ENCODE measurements around the gene UPK1A. TPM values are rescaled to one million over a fixed set of nuclear protein-coding genes. Genes with fewer than 3 reads are reported as not detected.

Gene UPK1A
- total and polyA plus RNA-seq, 4 experiments from 2014 or later, result 0.55 to 0.72 TPM; not detected in 2

DNA sequence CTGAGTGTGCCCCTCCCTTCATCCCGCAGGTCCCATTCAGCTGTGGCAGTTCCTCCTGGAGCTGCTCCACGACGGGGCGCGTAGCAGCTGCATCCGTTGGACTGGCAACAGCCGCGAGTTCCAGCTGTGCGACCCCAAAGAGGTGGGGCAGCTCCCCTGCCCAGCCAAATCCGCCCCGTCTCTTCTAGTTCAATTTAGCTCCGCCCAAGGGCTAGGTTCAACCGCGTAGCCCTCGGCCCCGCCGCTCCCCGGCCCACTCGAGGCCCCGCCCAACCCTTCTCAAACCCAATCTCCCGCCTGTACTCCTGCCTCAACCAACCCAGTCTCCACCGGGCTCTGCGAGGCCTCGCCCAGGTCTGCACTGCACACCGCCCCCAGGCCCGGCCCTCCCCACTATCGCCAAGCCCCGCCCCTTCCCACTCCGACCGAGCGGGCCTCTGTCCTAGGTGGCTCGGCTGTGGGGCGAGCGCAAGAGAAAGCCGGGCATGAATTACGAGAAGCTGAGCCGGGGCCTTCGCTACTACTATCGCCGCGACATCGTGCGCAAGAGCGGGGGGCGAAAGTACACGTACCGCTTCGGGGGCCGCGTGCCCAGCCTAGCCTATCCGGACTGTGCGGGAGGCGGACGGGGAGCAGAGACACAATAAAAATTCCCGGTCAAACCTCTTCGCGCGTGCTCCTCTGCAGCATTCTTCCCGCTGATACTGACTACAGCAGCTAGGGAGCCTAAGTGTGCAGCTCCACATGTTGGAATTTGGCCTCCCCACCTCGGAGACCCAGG, 21.9 kb upstream of the UPK1A start:
- Mint-ChIP-seq H3K9me3 (no peaks in the 10 kb centered on the region), H3K4me3 (peak overlapping the region; percentile 87 to 92 (median 90)), H3K27ac (peak overlapping the region; percentile 88 to 96 (median 94)), H3K4me1 (peaks cover 17 to 53% (median 34%) of the 10 kb centered on the region in 4 donors), H3K27me3 (no peaks in the 10 kb centered on the region), H3K36me3 (peaks cover 0 to 12% of the 10 kb centered on the region in 2 donors)
- POLR2A ChIA-PET (ENCODE audit: partially characterized antibody), result interaction anchor here (0.6 to 5.0 kb wide), 18 partner anchors 9 to 409 kb away, joined by 3 to 51 read pairs (median 4); partner anchors contain the start of genes HAUS5, LIN37, PSENEN and RBM42
- intact Hi-C loops (cut with micrococcal nuclease), result loop anchor here (1.0 to 2.0 kb wide), 3 partner anchors 16 to 100 kb away; partner anchors contain the start of genes HAUS5, PSENEN and U2AF1L4
- no peaks in the 10 kb centered on the region for H3K9me3 ChIP-seq (ENCODE audit: control insufficient read depth in 1 of 2, low read length in 2 of 2)
- H3K4me3 ChIP-seq (ENCODE audit: low read length in 2 of 2), result peak overlapping the region; percentile 86 to 91
- peak; percentile 90 to 97 (median 94) for DNase-seq
- CTCF ChIA-PET (ENCODE audit: partially characterized antibody), result interaction anchor here (0.8 to 0.9 kb wide), 2 partner anchors 34 to 136 kb away, joined by 3 to 4 read pairs; no protein-coding TSS in a partner anchor
- no peaks in the 10 kb centered on the region for H3K36me3 ChIP-seq (ENCODE audit: insufficient read depth, low read length)
- no peaks in the 10 kb centered on the region for H3K27me3 ChIP-seq (ENCODE audit: insufficient read depth, low read length)
- H3K4me1 ChIP-seq (ENCODE audit: insufficient read depth, low read length), result peaks cover 44% of the 10 kb centered on the region
- H3K27ac ChIP-seq (ENCODE audit: low read depth, low read length), result peak overlapping the region; percentile 76

DNA sequence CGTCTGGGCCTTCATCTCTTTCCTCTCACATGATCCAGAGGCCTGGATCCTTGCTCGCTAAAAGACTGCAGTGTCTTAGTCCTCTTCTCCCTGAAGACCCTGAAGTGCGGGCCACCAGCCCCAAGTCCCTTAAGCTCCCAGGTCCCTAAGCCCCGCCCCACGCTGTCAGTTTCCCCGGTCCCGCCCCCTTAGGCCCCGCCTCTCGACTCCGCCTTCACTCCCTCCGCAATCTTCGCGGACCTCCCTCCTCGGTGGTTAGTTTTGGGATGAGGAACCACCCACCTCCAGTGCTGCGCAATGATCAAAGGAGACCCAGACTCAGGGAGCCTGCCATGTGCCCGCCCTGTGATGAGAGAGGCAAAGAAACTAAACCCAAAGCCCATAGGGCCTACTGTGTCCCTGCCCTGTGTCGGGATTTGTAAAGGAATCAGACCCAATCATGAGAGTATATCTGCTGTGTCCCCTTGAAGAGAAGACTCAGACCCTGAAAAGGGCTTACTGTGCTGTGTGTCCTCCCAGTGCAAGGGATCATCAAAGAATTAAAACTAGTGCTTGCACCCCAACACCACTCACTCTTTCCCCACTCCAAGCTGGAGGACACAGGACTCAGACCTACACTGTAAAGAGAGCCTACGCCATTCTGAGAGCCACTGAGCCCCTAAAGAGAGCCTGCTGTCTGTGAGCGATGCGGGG, 21.2 kb upstream of the UPK1A start:
- peak overlapping the region in 1 of 2 donors; percentile 91 for H3K4me3 ChIP-seq (ENCODE audit: low read length in 2 of 2)
- H3K36me3 ChIP-seq (ENCODE audit: insufficient read depth, low read length), result no peaks in the 10 kb centered on the region
- H3K4me1 Mint-ChIP-seq, result peaks cover 19 to 53% (median 37%) of the 10 kb centered on the region in 4 donors
- peak overlapping the region; percentile 88 to 96 (median 94) for H3K27ac Mint-ChIP-seq
- intact Hi-C loops (cut with micrococcal nuclease), result loop anchor here (1.0 to 5.0 kb wide), 4 partner anchors 17 to 100 kb away; partner anchors contain the start of genes HAUS5, PSENEN, TMEM147 and U2AF1L4
- peaks cover 52% of the 10 kb centered on the region for H3K4me1 ChIP-seq (ENCODE audit: insufficient read depth, low read length)
- H3K9me3 Mint-ChIP-seq, result no peaks in the 10 kb centered on the region
- H3K27me3 Mint-ChIP-seq, result no peaks in the 10 kb centered on the region
- peak overlapping the region; percentile 87 to 92 (median 90) for H3K4me3 Mint-ChIP-seq
- no peaks in the 10 kb centered on the region for H3K9me3 ChIP-seq (ENCODE audit: control insufficient read depth in 1 of 2, low read length in 2 of 2)
- POLR2A ChIA-PET (ENCODE audit: partially characterized antibody), result interaction anchor here (0.6 to 5.0 kb wide), 13 partner anchors 15 to 307 kb away, joined by 3 to 51 read pairs (median 5); partner anchors contain the start of genes HAUS5, LIN37, PSENEN and RBM42
- peak; percentile 47 to 69 (median 54) for DNase-seq
- peaks cover 0 to 12% of the 10 kb centered on the region in 2 donors for H3K36me3 Mint-ChIP-seq
- peak overlapping the region; percentile 76 for H3K27ac ChIP-seq (ENCODE audit: low read depth, low read length)
- H3K27me3 ChIP-seq (ENCODE audit: insufficient read depth, low read length), result no peaks in the 10 kb centered on the region
- CTCF ChIA-PET (ENCODE audit: partially characterized antibody), result interaction anchor here (0.8 to 1.1 kb wide), 3 partner anchors 13 to 96 kb away, joined by 3 to 6 read pairs (median 4); no protein-coding TSS in a partner anchor

DNA sequence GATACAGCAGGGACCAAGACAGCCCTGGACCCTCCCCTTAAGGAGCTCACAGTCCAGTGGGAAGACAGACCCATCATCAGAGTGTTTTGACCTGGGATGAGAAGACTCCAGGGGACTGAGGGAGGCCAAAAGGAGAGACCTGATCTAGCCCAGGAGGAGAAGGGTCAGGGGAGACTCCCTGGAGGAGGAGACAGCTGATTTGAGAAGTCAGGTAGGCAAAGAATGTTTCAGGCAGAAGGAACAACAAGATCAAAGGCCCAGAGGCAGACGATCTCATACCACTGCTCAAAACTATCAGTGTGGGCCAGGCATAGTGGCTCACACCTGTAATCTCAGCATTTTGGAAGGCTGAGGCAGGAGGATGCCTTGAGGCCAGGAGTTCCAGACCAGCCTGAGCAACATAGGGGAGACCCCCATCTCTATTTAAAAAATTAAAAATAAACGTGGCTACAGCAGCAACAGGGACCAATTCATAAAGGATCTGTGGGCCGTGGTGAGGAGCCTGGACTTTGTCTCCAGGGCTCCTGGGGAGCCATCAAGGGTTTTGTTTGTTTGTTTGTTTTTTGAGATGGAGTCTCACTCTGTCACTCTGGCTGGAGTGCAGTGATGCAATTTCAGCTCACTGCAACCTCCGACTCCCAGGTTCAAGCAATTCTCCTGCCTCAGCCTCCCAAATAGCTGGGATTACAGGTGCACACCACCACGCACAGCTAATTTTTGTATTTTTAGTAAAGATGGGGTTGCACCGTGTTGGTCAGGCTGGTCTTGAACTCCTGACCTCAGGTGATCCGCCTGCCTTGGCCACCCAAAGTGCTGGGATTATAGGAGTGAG, 20.4 kb upstream of the UPK1A start:
- Histone ChIP-seq H3K36me3 (ENCODE audit: insufficient read depth, low read length) (no peaks in the 10 kb centered on the region), H3K27ac (ENCODE audit: low read depth, low read length) (peak overlapping the region; percentile 76), H3K4me3 (ENCODE audit: low read length in 2 of 2) (no peak overlapping the region), H3K9me3 (ENCODE audit: control insufficient read depth in 1 of 2, low read length in 2 of 2) (no peaks in the 10 kb centered on the region), H3K27me3 (ENCODE audit: insufficient read depth, low read length) (no peaks in the 10 kb centered on the region), H3K4me1 (ENCODE audit: insufficient read depth, low read length) (peaks cover 59% of the 10 kb centered on the region)
- H3K27me3 Mint-ChIP-seq, result no peaks in the 10 kb centered on the region
- no peak for DNase-seq
- ChIA-PET POLR2A (ENCODE audit: partially characterized antibody) (interaction anchor here (0.6 to 1.2 kb wide), 5 partner anchors 8 to 102 kb away, joined by 3 to 4 read pairs (median 3); partner anchors contain the start of genes LIN37, PSENEN and U2AF1L4), CTCF (ENCODE audit: partially characterized antibody) (interaction anchor here (1.0 to 1.1 kb wide), 2 partner anchors 14 to 97 kb away, joined by 3 to 6 read pairs; no protein-coding TSS in a partner anchor)
- peak overlapping the region in 6 of 7 donors; percentile 35 to 97 (median 92) for H3K27ac Mint-ChIP-seq
- H3K4me3 Mint-ChIP-seq, result peak overlapping the region in 4 of 8 donors; percentile 49 to 92 (median 70)
- intact Hi-C loops (cut with micrococcal nuclease), result loop anchor here (2.0 to 5.0 kb wide), 2 partner anchors 99 kb away; partner anchors contain the start of genes PSENEN, TMEM147 and U2AF1L4
- no peaks in the 10 kb centered on the region for H3K9me3 Mint-ChIP-seq
- H3K36me3 Mint-ChIP-seq, result peaks cover 0 to 12% of the 10 kb centered on the region in 2 donors
- peaks cover 24 to 61% (median 41%) of the 10 kb centered on the region in 4 donors for H3K4me1 Mint-ChIP-seq

DNA sequence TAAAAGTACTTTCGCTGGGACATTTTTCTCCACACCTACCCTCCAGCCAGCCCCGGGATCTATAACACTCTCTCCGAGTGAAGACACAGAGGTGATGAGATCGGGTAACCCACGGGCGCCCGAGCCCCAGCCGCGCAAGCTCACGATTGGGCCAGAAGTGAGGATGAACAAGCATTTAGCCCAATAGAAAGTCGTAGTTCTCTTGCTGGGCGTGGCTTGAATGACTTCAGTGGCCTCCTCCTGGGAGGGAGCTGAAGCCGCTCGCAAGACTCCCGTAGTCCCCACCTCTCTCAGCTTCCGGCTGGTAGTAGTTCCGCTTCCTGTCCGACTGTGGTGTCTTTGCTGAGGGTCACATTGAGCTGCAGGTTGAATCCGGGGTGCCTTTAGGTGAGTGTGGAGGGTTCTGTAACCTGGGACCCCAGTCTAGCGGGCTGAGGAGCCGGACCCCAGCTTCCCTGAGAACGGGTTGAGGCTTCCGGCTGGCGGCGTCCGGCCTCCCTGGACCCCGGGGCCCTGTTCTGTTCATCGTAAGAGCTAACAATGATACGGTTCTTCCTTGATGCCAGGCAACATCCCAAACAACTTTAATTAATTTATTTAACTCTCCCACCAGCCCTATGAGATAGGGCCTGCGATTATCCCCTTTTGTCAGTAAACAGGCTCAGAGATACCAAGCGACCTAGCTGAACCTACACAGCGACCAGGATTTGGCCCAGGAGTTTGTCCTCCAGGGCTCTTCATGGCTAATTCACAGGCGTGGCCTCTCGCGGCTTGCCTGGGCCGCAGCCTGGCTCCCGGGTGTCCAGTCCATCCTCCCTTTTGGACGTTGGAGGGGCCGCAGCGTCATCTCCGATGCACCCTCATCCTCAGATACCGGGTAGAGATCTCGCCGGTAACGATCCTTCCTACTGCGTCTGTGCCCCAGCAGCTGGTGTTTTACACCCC, 18.0 kb upstream of the UPK1A start, which contains the start of gene COX6B1:
Gene COX6B1, plus strand, starts transcription at position 307 of the 945 bp plus-strand sequence. CDS start 2,921 bp downstream, outside the sequence.
- no peaks in the 10 kb centered on the region for H3K27me3 Mint-ChIP-seq
- peaks cover 28 to 52% (median 41%) of the 10 kb centered on the region in 4 donors for H3K4me1 Mint-ChIP-seq
- Histone ChIP-seq H3K36me3 (ENCODE audit: insufficient read depth, low read length) (no peaks in the 10 kb centered on the region), H3K4me3 (ENCODE audit: low read length in 2 of 2) (peak within 1 kb of the TSS; percentile 72 to 93), H3K27me3 (ENCODE audit: insufficient read depth, low read length) (no peaks in the 10 kb centered on the region), H3K4me1 (ENCODE audit: insufficient read depth, low read length) (peaks cover 41% of the 10 kb centered on the region), H3K27ac (ENCODE audit: low read depth, low read length) (peak within 1 kb of the TSS; percentile 86), H3K9me3 (ENCODE audit: control insufficient read depth in 1 of 2, low read length in 2 of 2) (no peaks in the 10 kb centered on the region)
- ChIA-PET POLR2A (ENCODE audit: partially characterized antibody) (interaction anchor here (0.6 to 1.6 kb wide), 22 partner anchors 10 to 466 kb away, joined by 3 to 13 read pairs (median 4); partner anchors contain the start of genes FFAR3, HAUS5, IGFLR1 and LIN37), CTCF (ENCODE audit: partially characterized antibody) (interaction anchor here (0.6 to 1.6 kb wide), 13 partner anchors 8 to 310 kb away, joined by 3 to 9 read pairs (median 4); partner anchors contain the start of genes HAUS5 and LIN37)
- DNase-seq, result peak; percentile 90 to 98 (median 93)
- H3K4me3 Mint-ChIP-seq, result peak within 1 kb of the TSS; percentile 93 to 99 (median 98)
- H3K9me3 Mint-ChIP-seq, result no peaks in the 10 kb centered on the region
- intact Hi-C loops (cut with micrococcal nuclease), result loop anchor here (1.0 to 5.0 kb wide), 4 partner anchors 20 to 101 kb away; partner anchors contain the start of genes HAUS5 and TMEM147
- H3K27ac Mint-ChIP-seq, result peak within 1 kb of the TSS; percentile 95 to 99 (median 97)
- H3K36me3 Mint-ChIP-seq, result peaks cover 3 to 23% of the 10 kb centered on the region in 2 donors

DNA sequence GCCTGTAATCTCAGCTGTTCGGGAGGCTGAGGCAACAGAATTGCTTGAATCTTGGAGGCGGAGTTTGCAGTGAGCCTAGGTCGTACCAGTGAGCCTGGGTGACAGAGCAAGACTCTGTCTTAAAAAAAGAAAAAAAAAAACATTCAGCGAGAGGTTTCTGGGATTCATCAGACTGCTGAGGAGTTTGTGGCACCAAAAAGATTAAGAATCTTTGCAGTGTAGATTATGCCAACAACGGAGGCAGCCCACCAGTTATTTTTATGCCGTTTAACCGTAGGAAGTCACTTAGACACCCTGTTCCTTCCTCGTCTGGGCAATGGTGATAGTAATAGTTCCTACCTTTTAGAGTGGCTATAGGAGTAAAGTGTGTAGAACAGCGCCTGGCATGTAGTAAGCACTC, 15.7 kb upstream of the UPK1A start:
- H3K4me1 ChIP-seq (ENCODE audit: insufficient read depth, low read length), result peaks cover 31% of the 10 kb centered on the region
- no peak for DNase-seq
- no peaks in the 10 kb centered on the region for H3K27me3 ChIP-seq (ENCODE audit: insufficient read depth, low read length)
- H3K27ac ChIP-seq (ENCODE audit: low read depth, low read length), result no peak overlapping the region
- Mint-ChIP-seq H3K4me1 (peaks cover 25 to 45% (median 34%) of the 10 kb centered on the region in 4 donors), H3K4me3 (peak overlapping the region in 3 of 8 donors; percentile 29 to 49 (median 46)), H3K27ac (peak overlapping the region in 1 of 7 donors; percentile 30), H3K9me3 (no peaks in the 10 kb centered on the region), H3K27me3 (no peaks in the 10 kb centered on the region), H3K36me3 (peaks cover 19 to 37% of the 10 kb centered on the region in 2 donors)
- H3K9me3 ChIP-seq (ENCODE audit: control insufficient read depth in 1 of 2, low read length in 2 of 2), result no peaks in the 10 kb centered on the region
- POLR2A ChIA-PET (ENCODE audit: partially characterized antibody), result interaction anchor here (0.7 kb wide), 1 partner anchor 90 kb away, joined by 3 read pairs; no protein-coding TSS in a partner anchor
- no peak overlapping the region for H3K4me3 ChIP-seq (ENCODE audit: low read length in 2 of 2)
- peaks cover 17% of the 10 kb centered on the region for H3K36me3 ChIP-seq (ENCODE audit: insufficient read depth, low read length)
- intact Hi-C loops (cut with micrococcal nuclease), result no loop called here
- CTCF ChIA-PET (ENCODE audit: partially characterized antibody), result no interaction called here

Data from CD4-positive, alpha-beta memory T cell (primary cell).